Stimulated activated CD8-positive, alpha-beta memory T cell treated with anti-CD3 and anti-CD28 coated beads, Interleukin-12 subunit alpha, Interleukin-12 subunit beta, amount 100 ng/mL, for 4 hours (primary cell): ENCODE results near the gene REXO5.

Experiments
- DNase-seq: peaks from one replicate; pipeline ENCODE4 v3.0.0-alpha.2; 2020; ENCODE audit warnings: low read depth

REXO5 gene

GRCh38 chr16:20871941-20872815 lies 65.9 kb downstream of the REXO5 start:
- DNase-seq = no peak

DNA sequence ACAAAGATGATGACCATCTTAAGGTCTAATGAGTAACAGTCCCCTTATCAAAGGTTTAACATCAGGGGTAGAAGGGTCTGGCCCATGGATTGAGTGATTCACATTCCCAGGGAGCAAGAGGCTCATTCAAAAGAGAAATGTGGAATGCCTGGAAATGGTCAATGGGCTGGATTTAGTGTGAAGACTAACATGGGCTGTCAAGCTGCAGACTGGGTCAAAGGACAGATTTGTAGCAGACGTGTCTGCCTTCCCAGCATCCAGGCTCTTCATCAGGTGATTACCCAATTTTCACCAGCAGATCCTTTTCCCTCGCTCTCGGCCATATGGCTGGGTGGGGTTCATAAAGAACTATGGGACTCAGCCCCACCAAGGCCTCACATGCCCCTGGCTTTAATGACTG lies 67.0 kb downstream of the REXO5 start:
- no peak for DNase-seq

DNA sequence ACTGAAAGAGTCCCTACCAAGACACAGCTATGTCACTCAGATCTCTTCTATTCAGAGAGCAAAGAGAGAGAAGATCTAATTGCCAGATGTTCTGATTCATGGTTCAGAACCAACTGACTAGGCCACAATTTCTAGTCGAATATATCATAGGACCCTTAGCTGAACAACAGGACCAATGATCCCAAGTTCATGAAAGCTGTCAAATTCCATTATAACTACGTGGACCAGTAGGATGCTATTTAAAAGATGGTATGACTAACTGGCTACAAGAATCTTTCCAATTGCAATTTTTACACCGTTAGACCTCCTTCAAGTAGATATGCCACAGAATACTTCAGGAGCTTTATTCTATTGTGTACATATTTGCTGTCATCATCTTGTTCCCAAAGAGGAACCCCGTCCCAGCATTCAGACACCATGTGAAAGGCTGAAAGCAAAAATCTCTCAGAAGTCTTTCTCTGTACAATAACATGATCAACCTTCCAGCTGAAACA lies 67.8 kb downstream of the REXO5 start:
- DNase-seq = no peak

- no peak for DNase-seq
Observed at GRCh38 chr16:20875355-20875650, 69.0 kb downstream of the REXO5 start.

- no peak for DNase-seq
Observed at GRCh38 chr16:20878682-20879147, 72.4 kb downstream of the REXO5 start.

DNA sequence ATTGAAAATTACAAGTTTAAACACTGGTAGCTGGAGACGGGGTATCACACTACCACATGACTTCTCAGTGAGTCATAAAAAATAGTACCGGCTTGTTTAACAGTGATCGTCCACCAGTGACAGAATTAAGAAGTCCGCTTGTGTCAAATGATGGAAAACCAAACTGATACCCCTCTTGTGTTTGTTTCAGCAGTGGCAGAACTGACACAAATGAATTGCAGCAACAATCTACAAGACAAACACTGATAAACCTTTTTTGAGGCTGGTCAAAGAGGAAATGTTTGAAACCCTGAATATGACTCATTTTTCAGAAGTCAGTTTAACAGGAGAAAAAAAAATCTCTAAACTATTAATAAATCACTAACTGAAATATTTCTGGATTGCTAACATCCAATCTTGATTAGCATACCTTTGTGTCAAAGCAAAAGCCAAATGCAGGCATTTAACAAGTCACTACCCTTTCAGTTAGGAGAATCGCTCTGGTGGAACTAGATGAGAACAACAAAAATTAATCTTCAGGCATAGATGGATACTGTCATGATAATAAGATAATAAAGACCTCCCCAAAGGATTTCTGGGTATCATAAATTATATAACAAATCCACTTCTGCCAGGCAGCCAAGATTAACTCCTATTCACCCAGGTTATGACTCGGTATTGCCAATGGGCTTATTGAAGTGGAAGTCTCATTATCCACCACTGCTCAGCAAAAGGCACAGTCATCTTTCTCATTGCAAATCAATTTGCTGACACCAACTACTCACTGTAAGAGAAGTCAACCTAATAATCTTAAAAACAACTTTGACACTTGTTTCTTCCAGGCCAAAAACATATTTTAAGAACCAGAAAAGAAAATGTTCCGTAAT lies 73.1 kb downstream of the REXO5 start:
- no peak for DNase-seq

- DNase-seq = no peak
Observed at GRCh38 chr16:20880867-20881502, 74.7 kb downstream of the REXO5 start.

DNA sequence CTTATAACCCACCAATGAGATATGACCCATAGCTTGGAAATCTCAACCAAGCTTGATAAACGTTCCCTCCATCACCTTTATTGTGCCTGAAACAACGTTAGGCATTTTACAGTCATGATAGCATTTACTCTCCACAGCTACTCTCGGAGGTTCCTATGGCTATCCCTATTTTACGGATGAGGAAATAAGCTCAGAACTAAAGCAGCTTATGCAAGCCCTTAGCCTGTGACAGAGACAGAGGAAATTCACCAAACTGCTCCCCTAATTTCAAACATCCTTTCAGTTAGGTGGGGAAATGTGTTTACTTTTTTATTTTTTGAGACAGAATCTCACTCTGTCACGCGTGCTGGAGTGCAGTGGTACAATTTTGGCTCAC lies 75.2 kb downstream of the REXO5 start:
- no peak for DNase-seq

DNA sequence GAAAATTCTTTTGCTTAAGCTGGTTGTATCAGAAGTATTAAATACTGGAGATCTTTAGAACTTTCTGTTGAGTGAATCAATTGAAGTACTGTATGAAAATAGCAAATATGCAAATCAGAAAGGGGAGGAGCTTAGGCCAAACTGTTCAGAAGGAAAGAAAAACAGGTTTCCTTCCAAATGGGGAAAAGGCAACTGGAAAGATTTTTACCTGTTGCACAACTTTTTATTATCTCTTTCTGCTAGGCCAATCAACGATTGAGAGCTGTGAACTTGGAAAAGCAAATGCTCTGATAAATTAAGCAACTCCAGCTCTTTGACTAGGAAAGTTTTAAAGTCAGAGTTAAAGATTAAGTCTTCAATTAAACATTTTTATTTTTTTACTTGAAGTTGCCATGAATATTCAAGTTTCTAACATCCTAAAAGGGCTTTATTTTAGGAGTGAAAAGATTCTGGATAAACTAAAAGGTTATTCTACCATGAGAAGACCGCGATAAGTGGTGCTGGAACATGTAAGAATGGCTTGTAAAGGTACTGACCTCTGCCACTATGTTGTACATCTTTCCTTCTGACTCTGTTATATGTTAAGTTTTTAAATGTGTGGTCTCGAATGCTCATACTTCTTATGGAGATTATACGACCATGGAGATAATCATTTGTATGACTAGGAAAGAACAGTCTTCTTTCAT lies 77.4 kb downstream of the REXO5 start:
- no peak for DNase-seq

DNA sequence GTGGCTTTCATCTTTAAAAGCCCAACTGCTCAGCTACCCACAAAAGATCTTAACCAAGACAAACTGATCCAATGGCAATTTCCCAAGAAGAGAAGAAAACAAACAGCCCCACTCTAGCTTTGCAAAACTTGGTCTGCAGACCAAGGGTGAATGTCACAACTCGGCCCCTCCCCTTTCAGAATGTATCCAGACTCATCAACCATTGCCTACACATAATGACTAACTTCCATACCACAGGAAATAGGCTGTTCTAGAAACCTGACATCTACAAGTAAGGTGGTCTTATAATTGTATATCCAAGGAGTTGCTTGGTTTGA lies 77.9 kb downstream of the REXO5 start:
- no peak for DNase-seq

- no peak for DNase-seq
Observed at GRCh38 chr16:20886320-20886719, 80.0 kb downstream of the REXO5 start.

GRCh38 chr16:20887207-20887606 lies 80.9 kb downstream of the REXO5 start:
- no peak for DNase-seq

DNA sequence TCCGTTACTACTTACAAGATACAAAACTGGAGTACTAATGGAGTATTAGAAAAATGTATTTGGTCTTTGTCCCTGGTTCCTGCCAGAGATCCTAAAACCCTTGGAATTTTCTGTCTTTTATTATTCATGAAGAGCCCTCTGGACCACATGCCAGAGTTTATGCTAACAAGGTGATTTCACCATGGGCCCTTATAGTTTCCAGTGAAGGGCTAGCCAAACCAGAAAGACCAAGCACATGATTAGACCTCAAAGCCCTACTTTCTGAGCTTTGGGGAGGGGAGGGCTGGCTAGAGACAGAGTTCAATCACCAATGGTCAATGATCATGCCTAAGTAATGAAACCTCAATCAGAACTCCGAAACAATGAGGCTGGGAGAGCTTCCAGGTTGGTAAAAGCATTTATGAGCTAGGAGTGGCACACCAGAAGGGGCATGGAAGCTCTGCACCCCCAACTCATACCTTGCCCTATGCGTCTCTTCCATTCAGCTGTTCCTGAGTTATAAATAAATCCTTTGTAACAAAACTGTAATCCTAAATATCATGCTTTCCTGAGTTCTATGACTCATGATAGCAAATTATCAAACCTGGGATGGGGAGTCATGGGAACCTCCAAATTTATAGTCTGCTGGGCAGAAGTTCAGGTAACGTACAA lies 83.4 kb downstream of the REXO5 start:
- no peak for DNase-seq

DNA sequence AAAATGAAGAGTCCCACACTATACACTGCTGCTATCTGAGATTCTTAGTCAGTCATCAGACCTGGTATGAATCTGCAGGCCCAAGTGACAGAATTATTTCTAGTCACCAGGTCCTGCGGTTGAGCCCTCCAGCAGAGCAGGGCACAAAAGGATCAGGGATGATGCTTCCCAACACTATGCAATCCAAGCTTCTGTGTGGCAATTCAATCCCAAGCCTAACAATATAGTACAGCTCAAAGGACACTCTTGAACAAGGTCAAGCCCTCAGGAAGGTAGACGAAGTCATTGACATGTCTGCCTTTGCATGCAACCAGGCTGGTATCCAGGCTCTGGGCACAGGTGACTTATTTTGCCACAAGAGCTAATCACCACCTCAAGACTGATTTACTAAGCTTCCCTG lies 88.1 kb downstream of the REXO5 start:
- no peak for DNase-seq

DNA sequence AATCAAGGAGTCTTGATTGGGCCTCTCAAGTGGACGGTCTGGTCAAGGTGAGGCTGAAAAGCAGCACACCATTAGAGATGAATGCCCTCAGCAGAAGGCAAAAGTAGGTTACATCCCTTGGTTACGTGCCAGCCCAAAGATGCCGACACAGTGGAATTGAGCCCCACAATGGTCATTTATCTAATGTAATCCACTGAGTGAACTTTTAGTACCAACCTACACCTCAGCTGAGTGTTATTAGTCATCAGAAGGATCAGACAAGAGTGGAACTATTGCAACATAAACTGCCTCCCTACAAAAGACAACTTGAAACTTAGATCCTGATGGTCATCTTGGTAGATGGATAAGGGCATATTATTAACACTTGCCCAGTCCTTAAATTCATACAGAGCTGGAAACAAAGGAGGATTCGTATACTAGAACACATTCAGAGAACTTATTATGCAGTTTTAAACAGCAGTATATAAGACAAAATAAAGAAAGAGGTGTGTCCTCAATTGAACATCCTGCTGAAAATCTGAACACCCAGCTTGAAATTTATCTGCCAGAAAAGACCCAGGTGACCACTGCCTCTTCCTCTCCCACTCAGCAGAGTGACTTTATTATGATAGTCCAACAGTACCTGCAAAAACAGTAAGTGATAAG lies 91.0 kb downstream of the REXO5 start:
- DNase-seq = no peak

DNA sequence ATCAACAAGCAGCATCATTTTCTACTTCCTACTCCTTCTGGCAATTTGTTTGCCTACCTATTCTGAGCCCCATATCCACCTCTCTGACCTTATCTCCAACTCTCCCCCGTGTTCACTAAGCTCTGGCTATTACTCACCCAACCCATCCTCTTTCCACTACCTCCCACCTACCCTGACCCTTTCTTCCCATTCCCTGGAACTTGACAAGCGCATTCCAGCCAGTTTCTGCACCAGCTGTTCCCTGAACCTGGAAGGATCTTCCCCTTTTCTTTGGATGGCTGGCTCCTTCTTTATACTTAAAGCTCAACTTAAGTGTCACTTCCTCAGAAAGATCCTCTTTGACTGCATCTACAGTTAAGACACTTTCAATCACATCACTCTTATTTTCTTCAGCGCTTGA lies 91.6 kb downstream of the REXO5 start:
- DNase-seq = no peak

DNA sequence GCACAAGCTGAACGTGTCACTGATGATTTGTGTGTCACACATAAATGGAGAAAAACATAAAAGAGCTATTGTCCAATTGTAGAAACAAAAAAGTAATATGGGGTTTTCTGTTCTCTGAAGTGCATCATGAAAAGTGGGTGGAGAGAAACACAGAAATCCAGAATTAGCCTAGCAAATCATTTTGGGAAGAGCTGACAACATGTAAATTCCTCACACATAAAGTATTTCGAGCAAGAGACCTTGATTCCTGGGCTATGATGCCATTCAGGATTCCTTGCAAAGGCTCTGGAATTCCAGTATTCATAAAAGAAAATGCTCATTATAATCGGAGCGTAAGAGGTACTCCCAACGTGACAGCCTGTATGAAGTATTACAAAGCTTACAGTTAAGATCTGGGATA lies 92.7 kb downstream of the REXO5 start:
- no peak for DNase-seq
